Posterior vena cava (tissue), 2 donors: Measurements from ENCODE around the gene RHOT2. TPM values are rescaled to one million over a fixed set of nuclear protein-coding genes. Genes with fewer than 3 reads are reported as not detected.
"Not testable (repeated sequence)": the region's sequence is repeated elsewhere in the genome, so short reads cannot be mapped to it uniquely, and the experiment has no call there.

ENCODE experiments used
- DNase-seq: peaks from one replicate; pipeline ENCODE4 v3.0.0-alpha.2; 2020; ENCODE audit warnings: low spot score
- intact Hi-C, 2 donors: fragments of 100-400 bp; cut with DNase I; formaldehyde crosslinking; loops; one replicate each; pipeline versions ENCODE4 v1.14.1 to v1.14.2; 2022 to 2023
- total RNA-seq, 2 donors: library from RNA; stranded (reverse); fragmentation: NEBNext Ultra II Directional; extraction: Animal tissue kit (Norgen Biotek cat#: 25700); gene quantifications; one replicate each; pipeline ENCODE4 v1.2.1, GENCODE V29; 2021
- donor health status: DM: yes; HTN: yes; CAD: no.
- donor health status: DM: yes; HTN: yes; CAD: no.

Gene RHOT2
- total RNA-seq, 2 donors from 2014 or later, result 57.5 to 65.1 TPM

DNA sequence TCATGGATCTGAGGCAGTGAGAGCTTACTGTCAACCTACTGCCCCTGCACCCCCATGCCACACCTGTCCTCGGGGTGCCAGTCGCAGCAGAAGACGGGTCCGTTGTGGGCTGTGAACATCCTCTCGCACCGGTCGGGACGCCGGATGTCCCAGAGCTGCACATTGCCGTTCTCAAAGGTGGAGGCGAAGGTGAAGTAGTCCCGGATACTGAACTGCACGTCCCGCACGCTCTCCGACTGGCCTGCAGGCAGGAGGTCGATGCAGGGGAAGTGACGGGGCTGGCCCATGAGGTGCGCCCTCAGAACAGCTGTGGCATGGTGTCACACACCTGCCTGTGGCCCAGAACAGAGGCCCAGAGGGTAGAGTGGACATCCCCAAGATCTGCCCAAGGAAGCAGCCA, 19.6 kb downstream of the RHOT2 start:
- intact Hi-C loops, result no loop called here
- DNase-seq, result no peak

DNA sequence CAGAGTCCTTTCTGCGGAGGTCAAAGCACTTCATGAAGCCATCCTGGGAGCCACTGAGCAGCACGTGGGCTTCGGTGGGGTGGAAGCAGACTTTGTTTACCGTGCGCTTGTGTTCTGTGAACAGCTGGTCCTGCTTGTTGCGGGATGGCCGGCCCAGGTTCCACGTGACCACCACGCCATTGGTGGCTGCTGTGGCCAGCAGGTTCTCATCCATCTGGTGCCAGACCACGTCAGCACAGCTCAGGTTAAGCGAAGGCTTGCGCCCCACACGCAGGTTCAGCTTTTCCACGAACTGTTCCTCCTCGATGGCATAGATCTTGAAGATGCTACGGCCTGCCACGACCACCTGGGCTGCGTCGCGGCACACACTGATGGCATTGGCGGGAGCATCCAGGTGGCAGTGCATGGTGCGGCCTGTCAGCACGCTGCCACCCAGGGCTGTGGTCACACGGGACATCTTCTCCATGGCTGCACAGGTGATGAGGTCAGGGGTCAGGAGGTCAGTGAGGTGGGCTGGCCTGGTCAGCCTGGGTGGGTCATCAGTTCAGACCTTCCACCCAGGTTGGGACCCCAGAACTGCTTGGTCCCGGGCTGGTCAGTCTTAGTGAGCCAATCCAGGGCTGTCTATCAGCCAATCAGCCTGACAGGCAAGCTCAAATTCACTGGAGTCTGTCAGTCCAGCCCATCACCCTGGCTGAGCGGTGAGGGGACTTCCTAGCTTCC, 21.4 kb downstream of the RHOT2 start:
- DNase-seq, result no peak
- intact Hi-C loops, result no loop called here

DNA sequence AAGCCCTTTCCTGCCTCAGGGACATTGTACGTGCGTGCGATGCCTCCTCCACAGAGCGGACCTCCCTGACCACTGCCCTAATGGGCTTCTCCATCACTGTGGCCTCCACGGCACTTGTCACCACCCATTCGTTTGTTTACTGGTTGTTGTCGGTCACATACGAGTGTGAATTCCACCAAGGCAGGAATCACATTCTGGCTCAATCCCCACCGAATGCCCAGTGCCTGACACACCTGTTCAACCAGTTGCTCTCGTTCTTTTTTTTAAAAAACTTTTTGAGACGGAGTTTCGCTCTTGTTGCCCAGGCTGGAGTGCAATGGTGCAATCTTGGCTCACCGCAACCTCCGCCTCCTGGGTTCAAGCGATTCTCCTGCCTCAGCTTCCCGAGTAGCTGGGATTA, 23.3 kb downstream of the RHOT2 start:
- intact Hi-C loops, DNase-seq: not testable (repeated sequence)

DNA sequence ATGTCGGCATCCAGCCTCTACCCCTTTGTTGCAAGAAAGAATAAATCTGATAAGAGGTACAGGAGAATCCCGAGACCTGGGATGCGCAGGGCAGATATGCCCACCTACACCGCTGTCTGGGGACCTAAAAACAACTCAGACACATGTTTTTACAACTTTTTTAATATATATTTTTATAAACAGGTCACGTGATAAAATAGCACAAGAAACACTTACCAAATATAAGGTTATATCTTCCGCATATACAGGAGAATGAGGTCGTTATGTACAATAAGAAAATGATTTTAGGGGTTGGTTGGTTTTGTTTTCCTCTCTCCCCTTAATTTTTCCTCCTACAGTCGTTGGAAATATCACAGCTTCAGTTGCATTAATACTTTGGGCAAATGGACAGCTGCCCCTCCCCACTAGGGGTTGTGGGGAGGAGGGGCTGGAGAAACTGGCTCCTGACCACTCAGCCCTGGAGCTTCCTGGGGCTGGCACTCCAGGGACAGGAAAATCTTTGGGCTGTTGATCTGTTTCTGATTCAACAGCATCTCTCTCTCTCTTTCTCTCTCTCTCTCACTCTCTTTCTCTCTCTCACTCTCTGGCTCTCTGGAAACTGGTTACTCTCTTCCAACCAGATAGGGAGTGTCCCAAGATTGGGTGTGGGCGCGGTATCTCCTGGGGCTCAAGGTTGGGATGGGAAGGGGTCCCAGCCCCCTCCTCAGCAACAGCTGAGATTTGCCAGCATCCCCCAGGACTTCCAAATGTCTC, 24.6 kb downstream of the RHOT2 start:
- intact Hi-C loops, result no loop called here
- DNase-seq, result no peak

DNA sequence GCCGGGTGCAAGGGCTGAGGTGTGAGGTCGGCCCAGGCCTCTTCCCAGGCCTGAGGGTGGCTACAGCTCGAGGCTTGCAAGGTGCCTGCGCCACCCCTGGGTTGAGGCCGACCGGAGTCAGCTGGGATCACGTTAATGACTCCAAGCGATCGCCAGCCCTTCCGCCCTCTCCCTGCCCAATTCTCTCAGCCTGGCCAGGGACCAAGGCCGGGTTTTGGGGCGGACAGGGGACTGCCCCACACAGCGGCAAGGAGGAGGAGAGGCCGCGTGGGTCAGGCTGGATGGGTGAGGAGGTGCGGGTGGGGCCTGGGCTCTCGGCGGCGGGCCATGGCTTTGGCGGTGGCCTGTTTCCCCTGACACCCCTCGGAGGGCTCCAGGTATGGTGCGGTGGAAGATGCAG, 25.4 kb downstream of the RHOT2 start:
- no peak for DNase-seq
- intact Hi-C loops, result no loop called here

DNA sequence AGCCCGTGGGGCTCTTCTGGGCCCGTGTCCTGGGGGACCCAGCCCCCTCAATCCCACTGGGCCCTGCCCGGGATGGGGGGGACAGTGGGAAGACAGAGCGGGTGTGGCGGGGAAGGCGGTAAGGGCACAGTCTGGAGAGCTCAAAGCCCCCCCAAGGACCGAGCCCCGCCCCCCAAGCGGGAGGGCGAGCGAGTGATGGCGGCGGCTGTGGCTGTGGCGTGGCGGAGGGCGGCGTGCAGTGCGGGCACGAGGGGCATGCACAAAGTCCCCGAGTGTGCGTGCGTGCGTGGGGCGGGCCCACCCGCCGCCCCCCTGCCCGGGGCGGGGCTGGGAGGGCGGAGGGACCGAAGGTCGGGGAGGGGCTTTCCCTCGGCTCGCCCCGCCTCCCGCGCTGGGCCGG, 25.8 kb downstream of the RHOT2 start:
- intact Hi-C loops, result no loop called here

DNA sequence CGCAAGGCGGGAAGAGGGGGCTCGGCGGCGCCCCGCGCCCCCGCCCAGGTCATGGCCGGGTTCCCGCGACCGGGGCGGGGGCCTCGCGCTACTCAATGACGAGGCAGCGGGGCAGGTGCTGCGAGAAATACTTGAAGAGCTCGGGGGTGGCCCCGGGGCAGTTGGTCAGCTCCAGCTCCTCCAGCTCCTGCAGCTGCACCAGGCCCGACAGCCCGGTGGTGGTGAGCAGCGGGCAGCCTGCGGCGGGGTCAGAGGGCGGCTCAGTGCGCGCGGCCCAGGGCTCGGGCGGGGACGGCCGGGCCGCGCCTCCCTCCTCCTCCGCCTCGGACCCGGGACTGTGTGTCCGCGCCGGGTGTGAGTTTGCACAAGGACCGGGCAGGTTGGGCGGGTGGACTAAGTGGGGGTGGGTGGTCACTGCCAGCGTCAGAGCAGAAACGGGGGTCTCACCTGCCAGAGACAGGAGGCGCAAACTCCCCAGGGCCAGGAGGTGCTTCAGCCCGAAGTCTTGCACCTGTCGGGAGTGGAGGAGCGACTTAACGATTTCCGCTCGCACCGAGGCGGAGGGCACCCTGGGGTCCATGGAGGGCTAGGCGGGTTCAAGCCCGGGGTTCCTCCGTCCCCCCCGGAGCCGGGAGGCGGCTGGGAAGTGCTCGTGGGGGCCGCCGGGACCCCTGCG, 26.4 kb downstream of the RHOT2 start:
- intact Hi-C loops, result no loop called here
- no peak for DNase-seq

More for the DNA sequence above, 25.8 kb downstream of the RHOT2 start:
- no peak for DNase-seq

DNA sequence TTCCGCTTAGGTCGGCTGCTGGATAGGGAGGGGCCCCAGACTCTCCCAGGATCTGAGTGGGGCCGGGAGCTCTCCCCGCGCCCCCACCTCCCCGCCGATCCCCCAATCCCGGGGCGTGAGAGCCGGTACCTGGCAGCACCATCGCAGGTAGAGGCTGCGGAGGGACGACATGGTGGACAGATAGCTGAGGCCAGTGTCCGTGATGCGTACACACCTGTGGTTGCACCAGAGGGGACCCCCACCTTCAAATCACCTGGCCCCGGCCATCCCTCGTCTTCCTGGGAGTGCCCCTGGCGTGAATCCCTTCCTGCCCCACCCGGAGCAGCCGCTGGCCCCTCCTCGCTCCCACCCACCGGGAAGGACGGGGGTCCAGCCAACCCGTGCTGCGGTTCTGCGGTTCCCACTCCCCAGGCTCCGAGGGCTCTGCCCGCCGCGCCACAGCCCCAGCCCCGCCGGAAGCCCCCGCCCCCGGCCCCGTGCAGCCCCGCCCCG, 27.0 kb downstream of the RHOT2 start:
- DNase-seq, result no peak
- intact Hi-C loops, result no loop called here

DNA sequence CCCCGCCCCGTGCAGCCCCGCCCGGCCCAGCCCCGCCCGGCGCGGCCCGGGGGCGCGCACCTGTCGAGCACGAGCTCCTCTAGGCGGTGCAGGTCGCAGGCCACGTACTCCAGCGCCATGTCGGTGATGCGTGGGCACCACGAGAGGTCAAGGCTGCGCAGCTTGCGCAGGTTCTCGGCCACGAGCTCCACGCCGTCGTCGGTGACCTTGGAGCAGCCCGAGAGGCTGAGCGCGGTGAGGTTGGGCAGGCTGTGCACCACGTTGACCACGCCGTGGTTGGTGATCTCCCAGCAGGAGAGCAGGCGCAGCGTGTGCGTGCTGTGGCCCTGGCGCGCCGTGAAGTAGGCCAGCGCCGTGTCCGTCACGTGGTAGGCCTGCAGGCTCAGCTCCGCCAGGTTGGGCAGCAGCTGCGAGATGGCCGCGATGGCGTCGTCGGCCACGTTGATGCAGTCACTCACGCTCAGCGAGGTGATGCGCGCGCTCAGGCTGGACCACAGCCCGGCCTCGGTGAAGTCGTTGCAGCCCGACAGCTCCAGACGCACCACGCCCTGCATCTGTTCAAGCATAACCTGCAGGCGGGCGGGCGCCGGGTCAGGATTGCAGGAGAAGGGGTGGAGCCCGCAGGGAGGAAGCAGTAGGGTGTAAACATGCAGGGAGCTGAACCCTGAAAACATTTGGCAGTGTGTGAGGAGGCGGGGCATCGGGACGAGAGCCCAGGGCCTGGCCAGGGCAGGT, 27.6 kb downstream of the RHOT2 start:
- intact Hi-C loops, result no loop called here
- DNase-seq, result no peak

DNA sequence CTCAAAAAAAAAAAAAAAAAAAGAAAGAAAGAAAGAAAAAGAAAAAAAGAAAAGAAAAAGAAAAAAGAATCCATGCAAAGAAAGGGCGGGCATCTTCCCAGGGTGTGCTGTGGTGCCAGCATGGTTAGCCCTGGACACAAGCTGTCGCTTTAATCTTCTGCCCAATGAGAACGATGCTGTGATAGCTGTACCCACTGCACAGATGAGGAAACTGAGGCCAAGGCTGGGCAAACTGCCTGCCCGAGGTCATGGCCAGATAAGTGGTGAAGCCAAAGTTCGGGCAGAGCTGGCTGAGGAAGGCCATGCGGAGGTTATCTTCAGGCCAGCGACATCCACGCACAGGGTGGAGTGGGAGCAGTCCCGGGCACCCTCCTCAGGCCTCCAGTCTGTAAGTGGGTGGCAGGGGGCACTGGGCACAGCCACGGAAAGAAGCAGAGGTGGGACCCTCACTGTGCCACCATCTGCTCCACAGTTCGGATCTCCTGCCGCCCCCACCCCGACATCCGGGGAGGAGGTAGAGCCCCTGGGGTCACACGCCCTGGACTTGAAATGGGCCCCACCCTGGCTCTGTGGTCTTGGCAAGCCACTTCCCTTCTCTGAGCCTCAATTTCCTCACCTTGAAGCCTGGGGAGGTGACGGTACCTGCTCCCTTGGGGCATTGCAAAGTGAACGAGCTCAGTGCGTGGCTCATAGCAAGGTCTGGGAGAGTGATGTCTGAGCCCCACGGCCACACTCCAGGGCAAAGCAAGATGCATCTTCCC, 31.2 kb downstream of the RHOT2 start:
- intact Hi-C loops, result no loop called here
- no peak for DNase-seq

DNA sequence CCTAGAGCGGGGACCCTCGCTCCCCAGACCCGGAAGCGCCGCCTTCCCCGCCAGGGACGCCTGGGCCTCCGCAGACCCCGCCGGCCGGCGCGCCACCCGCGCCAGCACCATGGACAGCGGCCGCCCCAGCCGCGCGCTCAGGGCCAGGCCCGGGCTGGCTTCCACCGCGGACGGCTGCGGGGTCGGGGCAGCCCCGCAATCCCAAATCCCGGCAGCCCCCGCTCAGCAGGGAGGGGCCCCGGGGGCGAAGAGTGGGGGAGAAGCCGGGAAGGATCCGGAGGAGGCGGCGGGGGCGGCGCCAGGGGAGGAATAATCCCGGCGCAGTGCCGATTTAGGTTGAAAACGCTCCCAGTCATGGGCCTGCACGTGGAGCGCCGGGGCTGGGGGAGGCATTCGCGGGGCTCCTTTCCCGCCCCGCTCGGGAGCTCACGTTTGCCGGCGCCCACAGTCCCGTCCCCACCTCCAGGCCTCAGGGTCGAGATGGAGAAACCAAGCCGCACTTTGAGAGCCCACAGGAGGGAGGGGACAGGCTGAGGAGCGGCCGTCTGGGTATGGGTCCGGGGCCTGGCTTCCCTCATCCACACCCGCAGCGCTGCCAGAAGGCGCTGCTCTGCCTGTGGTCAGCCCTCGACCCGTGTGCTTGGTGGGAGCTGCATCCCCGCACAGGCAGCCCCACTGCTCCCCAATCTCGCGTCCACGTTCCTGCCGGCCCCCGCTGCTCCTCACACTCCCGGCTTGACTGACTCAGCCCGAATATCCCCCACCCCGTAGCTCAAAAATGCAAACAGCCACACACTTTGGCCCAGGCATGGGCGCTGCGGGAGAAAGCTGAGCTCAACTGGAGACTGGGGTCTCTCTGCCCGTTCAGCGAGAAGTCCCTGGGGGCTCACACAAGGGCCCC, 33.0 kb downstream of the RHOT2 start:
- intact Hi-C loops, result no loop called here
- DNase-seq, result no peak

DNA sequence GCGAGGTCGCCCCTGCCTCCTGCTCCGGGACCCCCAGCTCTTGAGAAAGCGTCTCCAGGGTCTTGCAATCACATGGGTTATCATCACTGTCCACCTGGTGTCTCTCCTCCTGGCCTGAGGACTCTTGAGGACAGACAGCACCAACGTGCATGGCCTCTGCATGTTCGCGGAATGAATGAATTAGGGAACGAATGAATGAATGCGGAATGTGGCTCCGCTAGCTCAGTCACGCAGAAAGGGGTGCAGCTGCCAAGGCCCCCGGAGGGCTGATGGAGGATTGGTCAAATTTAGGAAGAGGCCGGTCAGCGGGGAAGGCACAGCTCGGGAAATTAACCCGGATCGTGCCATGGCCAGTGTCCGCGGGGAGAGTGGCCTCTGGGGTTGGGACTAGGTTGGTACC, 34.4 kb downstream of the RHOT2 start:
- DNase-seq, result no peak
- intact Hi-C loops, result no loop called here

DNA sequence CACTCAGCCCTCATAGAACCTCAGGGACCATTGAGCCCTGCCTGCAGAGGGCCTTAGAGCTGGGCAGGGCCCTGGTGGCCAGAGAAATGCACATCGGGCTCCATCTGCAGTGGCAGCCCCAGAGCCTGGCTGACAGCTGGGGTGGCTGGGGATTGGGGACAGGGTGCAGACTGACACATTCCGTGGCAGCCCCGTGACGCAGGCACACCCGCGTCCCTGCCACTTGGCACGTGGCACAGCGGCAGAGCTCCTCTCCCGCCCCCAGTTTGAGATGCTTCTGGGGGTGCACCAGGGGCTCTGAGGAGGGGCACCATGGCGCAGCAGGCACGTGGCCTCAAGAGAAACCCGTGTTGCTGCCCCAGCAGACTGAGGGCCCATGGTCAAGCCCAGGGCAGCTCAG, 35.5 kb downstream of the RHOT2 start:
- no peak for DNase-seq
- intact Hi-C loops, result no loop called here

DNA sequence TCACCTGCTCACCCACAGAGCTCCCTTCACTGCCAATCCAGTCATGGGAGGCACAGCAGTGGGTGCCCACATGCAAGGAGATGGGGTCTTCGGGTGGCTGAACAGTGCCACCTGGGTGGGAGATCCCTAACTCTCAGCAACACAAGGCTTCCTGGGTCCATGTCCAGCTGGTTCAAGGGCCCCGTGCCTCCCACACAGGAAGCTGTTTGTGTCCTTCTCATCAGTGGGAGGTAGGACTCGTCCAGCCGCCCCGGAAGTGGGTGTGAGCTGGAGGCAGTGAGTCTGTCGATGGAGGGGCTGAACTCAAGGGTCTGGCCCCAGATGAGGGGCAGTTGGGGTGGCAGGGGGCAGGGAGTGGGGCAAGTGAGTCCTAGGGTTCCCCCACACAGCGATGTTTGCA, 36.1 kb downstream of the RHOT2 start:
- intact Hi-C loops, result loop anchor here in 1 of 2 donors (1.0 kb wide), 1 partner anchor 298 kb away; no protein-coding TSS in a partner anchor
- no peak for DNase-seq

DNA sequence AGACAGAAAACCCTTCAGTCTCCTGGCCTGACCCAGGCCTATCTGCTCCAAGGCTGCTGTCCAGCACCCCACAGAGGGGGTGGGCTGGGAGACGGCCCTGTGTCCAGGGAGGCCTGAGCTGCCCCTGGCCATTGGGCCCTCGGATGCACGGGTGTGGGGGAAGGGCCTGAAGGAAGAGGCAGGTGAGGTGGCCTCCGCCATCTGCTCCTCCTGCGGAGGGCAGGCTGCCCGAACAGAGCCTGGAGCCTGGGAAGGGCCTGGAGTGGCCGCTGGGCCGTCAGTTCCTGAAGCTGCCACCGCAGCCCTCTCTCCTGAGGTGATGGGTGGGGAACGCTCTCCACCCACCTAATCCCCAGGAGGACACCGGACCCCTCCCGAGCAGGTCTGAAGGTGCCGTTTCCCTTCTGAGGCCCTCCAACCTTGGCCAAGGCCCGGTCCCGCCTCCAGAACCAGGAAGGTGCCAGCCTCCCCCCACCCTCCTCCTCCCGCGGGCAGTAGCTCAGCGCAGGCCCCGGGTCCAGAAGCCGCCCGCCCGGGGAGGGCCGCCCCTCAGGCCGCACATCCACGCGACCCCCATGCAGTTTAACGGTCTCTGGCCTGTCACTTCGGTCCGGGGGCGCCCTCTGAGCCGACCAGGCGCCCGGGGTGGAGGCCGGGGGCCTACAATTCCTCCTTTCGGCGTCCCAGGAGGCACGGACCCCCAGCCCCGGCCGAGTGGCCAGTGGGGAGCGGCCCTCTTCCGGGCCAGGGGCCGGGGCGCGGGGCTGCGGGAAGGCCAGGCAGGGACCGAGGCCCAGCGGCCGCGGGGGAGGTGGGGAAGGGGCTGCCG, 36.8 kb downstream of the RHOT2 start:
- intact Hi-C loops, result loop anchor here in 1 of 2 donors (1.0 kb wide), 1 partner anchor 298 kb away; no protein-coding TSS in a partner anchor
- DNase-seq, result no peak

DNA sequence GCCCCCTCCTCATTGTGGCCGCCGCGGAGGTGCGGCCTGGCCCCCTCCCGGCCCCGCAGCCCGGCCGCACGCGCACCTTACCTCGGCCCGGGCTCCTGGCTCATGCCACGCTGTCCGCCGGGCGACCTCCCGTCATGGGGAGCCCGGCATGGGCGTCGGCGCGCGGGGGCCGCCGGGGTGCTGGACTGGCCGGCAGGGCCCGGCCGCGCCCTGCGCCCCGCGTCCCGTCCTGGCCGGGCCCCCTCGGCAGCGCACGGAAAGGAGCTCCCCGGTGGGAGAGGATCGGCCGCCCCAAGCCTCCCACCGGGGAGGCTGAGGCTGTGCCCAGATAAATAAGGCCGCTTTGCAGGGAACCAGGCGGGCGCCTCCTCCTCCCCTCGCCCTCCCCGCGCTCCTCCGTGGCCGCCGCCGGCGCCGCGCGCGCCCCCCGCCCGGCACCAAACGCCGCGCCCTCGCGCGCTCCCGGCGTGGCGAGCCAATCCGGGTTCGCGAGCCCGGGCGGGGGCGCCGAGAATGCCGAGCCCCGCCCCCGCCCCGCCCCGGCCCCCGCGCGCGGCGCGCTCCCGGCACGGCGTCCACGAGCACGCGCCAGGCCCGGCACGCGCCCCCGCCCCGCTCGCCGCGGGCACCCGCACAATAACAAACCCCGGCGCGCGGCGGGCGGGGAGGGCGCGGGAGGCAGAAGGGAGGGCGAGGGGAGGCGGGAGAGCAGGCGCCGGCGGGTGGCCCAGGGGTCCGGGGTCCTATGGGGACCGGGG, 37.7 kb downstream of the RHOT2 start, which contains the start of gene FBXL16:
FBXL16 (minus strand) TSS at position 371 of the 758 bp plus-strand sequence. CDS start 8,396 bp downstream, outside the sequence.
- intact Hi-C loops, result no loop called here
- DNase-seq, result no peak
